Upper lobe of left lung (tissue), 6 donors: ENCODE data around the gene TMEM150B. TPM values are rescaled to one million over a fixed set of nuclear protein-coding genes. Genes with fewer than 3 reads are reported as not detected.

Experiments used
- ATAC-seq, 2 donors: fragments of 200-7000 bp; cut with Tn5 transposase; one replicate each; pipeline ENCODE4 v1.9.1; 2022; ENCODE audit warnings: mild to moderate bottlenecking in 2 of 2, moderate library complexity in 2 of 2; ENCODE audit not compliant: low FRiP score in 2 of 2
- DNase-seq, 2 donors: peaks; one replicate each; pipeline ENCODE4 v3.0.0-alpha.2; 2019 to 2020
- H3K27ac ChIP-seq, 4 donors: fragments of 200-600 bp; sonication (generic); one replicate each; pipeline ENCODE4 v1.5.1; 2016 to 2019
- H3K27me3 ChIP-seq, 4 donors: fragments of 200-600 bp; sonication (generic); one replicate each; pipeline ENCODE4 v1.5.1; 2017 to 2019
- H3K36me3 ChIP-seq, 4 donors: fragments of 200-600 bp; sonication (generic); one replicate each; pipeline ENCODE4 v1.5.1; 2016 to 2019
- H3K4me1 ChIP-seq, 4 donors: fragments of 200-600 bp; sonication (generic); one replicate each; pipeline ENCODE4 v1.5.1; 2018 to 2019
- H3K4me3 ChIP-seq, 4 donors: fragments of 200-600 bp; sonication (generic); one replicate each; pipeline ENCODE4 v1.5.1; 2017 to 2019; ENCODE audit warnings: mild to moderate bottlenecking in 2 of 4, moderate library complexity in 1 of 4
- H3K9me3 ChIP-seq, 4 donors: fragments of 200-600 bp; sonication (generic); one replicate each; pipeline ENCODE4 v1.5.1; 2018 to 2019
- CTCF ChIP-seq, 6 experiments: fragments of 450-650 bp in 4 of 6; fragments of 200-600 bp in 2 of 6; sonication (generic) in 2 of 6; IDR thresholded peaks; one replicate each; pipeline ENCODE4 v1.5.1; 2016 to 2019; ENCODE audit warnings: antibody characterized with exemption in 6 of 6
- EP300 ChIP-seq, 4 donors: sonication (generic); formaldehyde crosslinking; IDR thresholded peaks; one replicate each; pipeline ENCODE4 v1.5.1; 2017; ENCODE audit warnings: antibody characterized with exemption in 4 of 4, control low read depth in 2 of 4
- POLR2A ChIP-seq, 4 donors: fragments of 450-650 bp; IDR thresholded peaks; one replicate each; pipeline ENCODE4 v1.5.1; 2016 to 2017; ENCODE audit warnings: antibody characterized with exemption in 4 of 4, mild to moderate bottlenecking in 2 of 4
- POLR2AphosphoS5 ChIP-seq, 2 donors: sonication (generic); formaldehyde crosslinking; IDR thresholded peaks; one replicate each; pipeline ENCODE4 v1.5.1; 2017; ENCODE audit warnings: antibody characterized with exemption in 2 of 2
- WGBS, 2 donors: methylation state at CpG; one replicate each; pipeline ENCODE4 v1.1.5; 2017 to 2018; 5-methylcytosine and 5-hydroxymethylcytosine counted together
- total RNA-seq, 6 donors: library from RNA; depleted of rRNA in 4 of 6; stranded (reverse); fragments of >200 nt in 4 of 6; gene quantifications; one replicate each; pipeline versions ENCODE4 v1.1.0 to v1.2.1, GENCODE V29; 2016 to 2021
- donor health status: DM: no; HTN: no; CAD: no; lungs with moderate emphysema.
- donor health status: DM: no; HTN: yes; CAD: no; lungs with severe emphysema.

Gene TMEM150B
- total RNA-seq, 6 donors from 2014 or later: 8.2 to 67.7 (median 29.7) TPM

DNA sequence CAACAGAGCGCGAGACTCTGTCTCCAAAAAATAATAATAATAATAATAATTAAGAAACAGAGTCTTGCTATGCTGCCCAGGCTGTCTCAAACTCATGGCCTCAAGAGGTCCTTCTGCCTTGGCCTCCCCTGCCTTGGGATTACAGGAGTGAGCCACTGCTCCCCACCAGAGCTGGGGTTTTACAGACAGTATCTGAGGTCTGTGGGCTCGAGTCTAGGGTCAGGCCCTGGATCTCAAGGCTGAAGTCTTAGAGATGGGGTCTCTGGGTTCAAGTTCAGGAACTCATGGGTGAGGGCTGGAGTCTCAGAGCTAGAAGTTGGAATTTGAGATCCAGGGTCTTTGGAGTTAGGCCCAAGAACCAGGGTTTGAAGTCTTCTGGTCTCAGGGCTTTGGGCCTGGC is 41.6 kb upstream of the TMEM150B start:
- no peaks in the 10 kb centered on the region for H3K36me3 ChIP-seq
- no peak for DNase-seq
- TF ChIP-seq POLR2AphosphoS5 (IDR thresholded peaks at IDR 0.05) (no peak), EP300 (IDR thresholded peaks at IDR 0.05) (no peak)
- no peak overlapping the region for H3K4me3 ChIP-seq
- peaks cover 1 to 35% (median 22%) of the 10 kb centered on the region in 4 donors for H3K27me3 ChIP-seq
- peaks cover 11 to 20% (median 13%) of the 10 kb centered on the region in 4 donors for H3K4me1 ChIP-seq
- no peaks in the 10 kb centered on the region for H3K9me3 ChIP-seq
- 74 to 100% methylated on average over 2 to 3 of the region's 3 CpGs for WGBS, 2 donors
- no peak for ATAC-seq
- no peak overlapping the region for H3K27ac ChIP-seq

- H3K4me3 ChIP-seq: no peak overlapping the region
- 69 to 80% methylated on average over 9 to 19 of the region's 19 CpGs for WGBS, 2 donors
Observed at GRCh38 chr19:55365964-55366363, 40.8 kb upstream of the TMEM150B start.

GRCh38 chr19:55365245-55365644 is 40.1 kb upstream of the TMEM150B start:
- peaks cover 11 to 17% (median 13%) of the 10 kb centered on the region in 4 donors for H3K4me1 ChIP-seq
- peaks cover 0 to 26% (median 15%) of the 10 kb centered on the region in 4 donors for H3K27me3 ChIP-seq
- no peaks in the 10 kb centered on the region for H3K9me3 ChIP-seq
- H3K27ac ChIP-seq: no peak overlapping the region
- peak in 1 of 2 donors; percentile 58 for DNase-seq
- WGBS, 2 donors: 77 to 90% methylated on average over 8 of the region's 8 CpGs
- no peak overlapping the region for H3K4me3 ChIP-seq
- ATAC-seq: no peak
- H3K36me3 ChIP-seq: no peaks in the 10 kb centered on the region
- TF ChIP-seq POLR2AphosphoS5 (IDR thresholded peaks at IDR 0.05) (no peak), POLR2A (IDR thresholded peaks at IDR 0.05) (no peak), EP300 (IDR thresholded peaks at IDR 0.05) (no peak), CTCF (IDR thresholded peaks at IDR 0.05) (no peak)

More at GRCh38 chr19:55365964-55366363, 40.8 kb upstream of the TMEM150B start:
- ATAC-seq: no peak
- peaks cover 11 to 20% (median 13%) of the 10 kb centered on the region in 4 donors for H3K4me1 ChIP-seq
- peak in 1 of 2 donors; percentile 77 for DNase-seq
- H3K27ac ChIP-seq: no peak overlapping the region
- H3K27me3 ChIP-seq: peaks cover 0 to 33% (median 21%) of the 10 kb centered on the region in 4 donors
- H3K36me3 ChIP-seq: no peaks in the 10 kb centered on the region
- TF ChIP-seq EP300 (IDR thresholded peaks at IDR 0.05) (no peak), POLR2AphosphoS5 (IDR thresholded peaks at IDR 0.05) (no peak), POLR2A (IDR thresholded peaks at IDR 0.05) (no peak), CTCF (IDR thresholded peaks at IDR 0.05) (no peak)
- H3K9me3 ChIP-seq: no peaks in the 10 kb centered on the region

- Histone ChIP-seq H3K4me1 (no peaks in the 10 kb centered on the region), H3K36me3 (no peaks in the 10 kb centered on the region), H3K9me3 (no peaks in the 10 kb centered on the region), H3K27me3 (peaks cover 0 to 5% (median 2%) of the 10 kb centered on the region in 4 donors), H3K27ac (no peak within 1 kb of the TSS), H3K4me3 (no peak within 1 kb of the TSS)
- whole genome bisulfite sequencing, 2 donors: 82 to 84% methylated on average over 14 to 21 of the region's 27 CpGs
- ATAC-seq (no peak), DNase-seq (peak in 1 of 2 donors; percentile 72)
- TF ChIP-seq POLR2AphosphoS5 (IDR thresholded peaks at IDR 0.05) (no peak), CTCF (IDR thresholded peaks at IDR 0.05) (no peak), EP300 (IDR thresholded peaks at IDR 0.05) (no peak), POLR2A (IDR thresholded peaks at IDR 0.05) (no peak)
Observed at GRCh38 chr19:55362990-55363716, 38.0 kb upstream of the TMEM150B start, which contains the start of gene GARIN5B. Gene GARIN5B, minus strand, starts transcription at chr19:55363260. Its CDS starts 194 bp downstream, at chr19:55363066.

DNA sequence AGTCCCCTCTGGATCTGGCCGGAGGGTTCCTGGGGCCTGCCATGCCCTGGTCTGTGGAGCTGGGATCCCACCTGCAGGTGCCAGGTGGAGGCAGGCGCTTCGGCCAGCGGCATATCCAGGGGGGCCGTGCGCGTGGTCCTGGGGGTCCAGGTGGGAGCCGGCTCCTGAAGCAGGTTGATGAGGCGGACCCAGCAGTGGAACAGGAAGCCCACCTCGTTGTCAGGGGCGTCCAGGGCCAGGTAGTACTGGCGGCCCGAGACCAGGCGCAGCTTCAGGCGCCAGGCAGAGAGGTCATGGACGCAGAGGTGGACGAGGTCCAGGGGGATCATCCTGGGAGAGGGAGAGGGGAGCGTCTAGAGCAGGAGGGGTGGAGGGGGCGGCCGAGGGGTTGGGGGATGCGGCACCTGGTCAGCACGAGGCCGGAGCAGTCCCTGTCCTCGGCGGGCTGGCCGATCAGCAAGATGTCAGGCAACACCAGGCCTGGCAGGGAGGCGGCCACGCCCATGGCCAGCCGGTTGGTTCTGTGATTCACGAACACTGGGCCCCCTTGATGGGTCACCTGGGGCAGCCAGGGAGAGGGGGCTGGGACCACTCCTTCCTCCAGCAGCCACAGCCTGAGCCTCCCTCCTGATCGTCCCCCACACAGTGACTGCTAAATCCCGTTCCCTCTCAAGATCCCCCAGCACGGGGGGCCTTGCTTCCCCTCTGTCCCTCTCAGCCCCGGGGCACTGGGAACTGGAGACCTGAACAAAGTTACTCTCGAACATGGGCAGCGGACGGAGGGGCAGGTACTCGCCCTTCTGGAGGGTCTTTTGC is 37.2 kb upstream of the TMEM150B start:
- 68 to 74% methylated on average over 29 to 36 of the region's 38 CpGs for WGBS, 2 donors

More for the DNA sequence above, 37.2 kb upstream of the TMEM150B start:
- no peak for TF ChIP-seq POLR2AphosphoS5 (IDR thresholded peaks at IDR 0.05)
- no peak for TF ChIP-seq EP300 (IDR thresholded peaks at IDR 0.05)
- no peak for TF ChIP-seq CTCF (IDR thresholded peaks at IDR 0.05)
- TF ChIP-seq POLR2A (IDR thresholded peaks at IDR 0.05): no peak
- no peaks in the 10 kb centered on the region for H3K4me1 ChIP-seq
- H3K9me3 ChIP-seq: no peaks in the 10 kb centered on the region
- H3K27me3 ChIP-seq: peaks cover 0 to 2% (median 0%) of the 10 kb centered on the region in 4 donors
- no peaks in the 10 kb centered on the region for H3K36me3 ChIP-seq
- no peak for ATAC-seq
- no peak overlapping the region for H3K4me3 ChIP-seq
- DNase-seq: peak in 1 of 2 donors; percentile 75
- H3K27ac ChIP-seq: no peak overlapping the region
